GM18870 (cell line): ENCODE results near the gene CCDC91.
"Not testable (repeated sequence)": the region's sequence is repeated elsewhere in the genome, so short reads cannot be mapped to it uniquely, and the experiment has no call there.

Experiments
- ATAC-seq: cut with Tn5 transposase; IDR thresholded peaks from one replicate; pipeline ENCODE4 v1.9.1; 2021; ENCODE audit warnings: moderate library complexity; ENCODE audit not compliant: unreplicated experiment

Gene CCDC91

GRCh38 chr12:28231248-28231647 is 41.0 kb downstream of the CCDC91 start:
- no peak for ATAC-seq

GRCh38 chr12:28232211-28232928 is 42.1 kb downstream of the CCDC91 start:
- ATAC-seq: no peak

GRCh38 chr12:28234444-28234843 is 44.2 kb downstream of the CCDC91 start:
- no peak for ATAC-seq

- no peak for ATAC-seq
Observed at GRCh38 chr12:28235015-28235414, 44.8 kb downstream of the CCDC91 start.

GRCh38 chr12:28235985-28236384 is 45.7 kb downstream of the CCDC91 start:
- no peak for ATAC-seq

- no peak for ATAC-seq
Observed at GRCh38 chr12:28237423-28237822, 47.2 kb downstream of the CCDC91 start.

- no peak for ATAC-seq
Observed at GRCh38 chr12:28239918-28240317, 49.7 kb downstream of the CCDC91 start.

- no peak for ATAC-seq
Observed at GRCh38 chr12:28240853-28241252, 50.6 kb downstream of the CCDC91 start.

GRCh38 chr12:28242129-28242495 is 51.9 kb downstream of the CCDC91 start:
- no peak for ATAC-seq

GRCh38 chr12:28242496-28243309 is 52.4 kb downstream of the CCDC91 start:
- ATAC-seq: no peak

GRCh38 chr12:28243310-28243633 is 53.0 kb downstream of the CCDC91 start:
- ATAC-seq: no peak

GRCh38 chr12:28247806-28248205 is 57.5 kb downstream of the CCDC91 start:
- ATAC-seq: no peak

- ATAC-seq: peak; percentile 36
Observed at GRCh38 chr12:28248555-28249145, 58.4 kb downstream of the CCDC91 start.

- peak; percentile 96 for ATAC-seq
Observed at GRCh38 chr12:28253161-28253641, 62.9 kb downstream of the CCDC91 start.

GRCh38 chr12:28257411-28257810 is 67.2 kb downstream of the CCDC91 start:
- ATAC-seq: no peak

GRCh38 chr12:28258998-28259397 is 68.7 kb downstream of the CCDC91 start:
- ATAC-seq: no peak

GRCh38 chr12:28265435-28266042 is 75.3 kb downstream of the CCDC91 start:
- ATAC-seq: no peak

GRCh38 chr12:28267920-28268607 is 77.8 kb downstream of the CCDC91 start:
- ATAC-seq: not testable (repeated sequence)

GRCh38 chr12:28268608-28269229 is 78.5 kb downstream of the CCDC91 start:
- no peak for ATAC-seq

GRCh38 chr12:28269851-28270250 is 79.6 kb downstream of the CCDC91 start:
- ATAC-seq: no peak
